Mesendoderm (in vitro differentiated cells): ENCODE results near the gene LRBA.

Experiments used
- DNase-seq: peaks from one replicate; pipeline ENCODE4 v3.0.0; 2013
- H2AK5ac ChIP-seq: 2 replicates; pipeline ENCODE4 v1.6.1; 2013; ENCODE audit warnings: low read length, inconsistent platforms
- H2BK120ac ChIP-seq: 2 replicates; pipeline ENCODE4 v1.6.1; 2013; ENCODE audit warnings: low read depth, mild to moderate bottlenecking, low read length, moderate library complexity, mixed read lengths
- H2BK15ac ChIP-seq: replicated peaks from 2 replicates; pipeline ENCODE4 v1.6.1; 2013; ENCODE audit warnings: low read depth, mild to moderate bottlenecking, moderate library complexity
- H2BK5ac ChIP-seq: 2 replicates; pipeline ENCODE4 v1.6.1; 2013; ENCODE audit warnings: low read length, inconsistent platforms
- H3K18ac ChIP-seq: 2 replicates; pipeline ENCODE4 v1.6.1; 2013; ENCODE audit warnings: mild to moderate bottlenecking, low read length, mixed read lengths
- H3K23ac ChIP-seq: one replicate; pipeline ENCODE4 v1.6.1; 2013; ENCODE audit warnings: low read length
- H3K27ac ChIP-seq: 2 replicates; pipeline ENCODE4 v1.5.1; 2013; ENCODE audit warnings: low read depth, mild to moderate bottlenecking, inconsistent platforms, low read length, moderate library complexity
- H3K27me3 ChIP-seq: 2 replicates; pipeline ENCODE4 v1.6.1; 2013; ENCODE audit warnings: low read length, control low read depth, mild to moderate bottlenecking, inconsistent platforms; ENCODE audit not compliant: insufficient read depth, poor library complexity
- H3K36me3 ChIP-seq: 2 replicates; pipeline ENCODE4 v1.6.1; 2013; ENCODE audit warnings: low read length, inconsistent platforms; ENCODE audit not compliant: control insufficient read depth, insufficient read depth
- H3K4ac ChIP-seq: one replicate; pipeline ENCODE4 v1.6.1; 2013; ENCODE audit warnings: low read depth, mild to moderate bottlenecking, low read length, moderate library complexity
- H3K4me1 ChIP-seq: 2 replicates; pipeline ENCODE4 v1.6.1; 2013; ENCODE audit warnings: low read depth, low read length, inconsistent platforms; ENCODE audit not compliant: control insufficient read depth
- H3K4me2 ChIP-seq: 2 replicates; pipeline ENCODE4 v1.6.1; 2013; ENCODE audit warnings: low read length
- H3K4me3 ChIP-seq: 2 replicates; pipeline ENCODE4 v1.5.1; 2013; ENCODE audit warnings: mild to moderate bottlenecking, low read length
- H3K56ac ChIP-seq: one replicate; pipeline ENCODE4 v1.6.1; 2013; ENCODE audit warnings: low read length
- H3K79me1 ChIP-seq: 2 replicates; pipeline ENCODE4 v1.6.1; 2013; ENCODE audit warnings: low read length, inconsistent platforms
- H3K79me2 ChIP-seq: 2 replicates; pipeline ENCODE4 v1.6.1; 2013; ENCODE audit warnings: mild to moderate bottlenecking, low read length; ENCODE audit not compliant: control insufficient read depth, insufficient read depth
- H3K9ac ChIP-seq: 2 replicates; pipeline ENCODE4 v1.6.1; 2013; ENCODE audit warnings: low read length, inconsistent platforms
- H4K5ac ChIP-seq: one replicate; pipeline ENCODE4 v1.6.1; 2013; ENCODE audit warnings: low read length
- H4K8ac ChIP-seq: one replicate; pipeline ENCODE4 v1.6.1; 2013; ENCODE audit warnings: low read depth, mild to moderate bottlenecking, control low read depth, low read length, moderate library complexity
- WGBS: extraction: QIAGEN DNeasy Blood & Tissue Kit; methylation state at CpG from one replicate; pipeline ENCODE4 v1.1.7; 2013; ENCODE audit warnings: low lambda C conversion rate, missing lambda C conversion rate; ENCODE audit not compliant: insufficient coverage; ENCODE audit errors: extremely low coverage; 5-methylcytosine and 5-hydroxymethylcytosine counted together

LRBA gene

DNA sequence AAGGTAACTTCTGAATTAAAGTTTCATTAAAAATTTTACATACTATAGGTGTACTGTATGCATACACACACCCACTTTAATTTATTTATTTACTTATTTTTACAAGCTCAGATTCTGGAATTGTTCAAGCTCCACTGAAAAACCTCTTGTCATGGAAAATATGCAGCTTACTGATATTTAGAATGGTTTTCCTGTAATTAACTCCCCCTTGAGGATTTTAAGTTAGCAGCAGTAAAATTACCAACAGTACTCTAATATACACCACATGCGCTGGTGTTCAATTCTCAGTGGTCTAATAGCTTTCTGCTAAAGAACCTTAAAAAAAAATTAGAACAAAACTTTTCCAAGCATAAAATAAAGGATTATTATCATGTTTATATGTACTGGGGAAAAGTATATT is 421.1 kb downstream of the LRBA start:
- Histone ChIP-seq H3K79me2 (no peaks in the 10 kb centered on the region), H2BK15ac (no peak overlapping the region)
- DNase-seq, result no peak

DNA sequence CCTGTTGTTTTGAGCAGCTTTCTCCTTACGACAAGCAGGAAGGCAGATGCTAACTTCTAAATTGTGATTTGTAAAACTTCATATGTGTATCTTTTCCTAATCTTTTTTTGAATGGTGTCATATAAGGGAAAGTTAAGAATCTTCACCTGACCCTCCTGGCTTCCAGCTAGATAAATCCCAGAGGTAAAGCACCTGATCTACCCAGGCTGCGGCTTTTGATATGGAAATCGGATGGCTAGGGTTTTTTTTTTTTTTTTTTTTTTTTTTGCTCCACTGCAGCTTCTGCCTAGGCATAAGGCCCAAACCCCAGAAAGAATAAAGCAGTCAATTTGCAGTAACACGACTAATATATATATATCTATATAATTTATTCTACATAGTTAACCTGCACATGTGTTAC is 423.2 kb downstream of the LRBA start:
- H4K8ac ChIP-seq, result no peak overlapping the region
- no peak overlapping the region for H2BK120ac ChIP-seq
- no peak overlapping the region for H3K27ac ChIP-seq
- peak; percentile 6 for DNase-seq
- no peaks in the 10 kb centered on the region for H3K27me3 ChIP-seq
- no peaks in the 10 kb centered on the region for H3K4me1 ChIP-seq
- no peak overlapping the region for H4K5ac ChIP-seq
- no peak overlapping the region for H3K56ac ChIP-seq
- no peak overlapping the region for H2BK15ac ChIP-seq
- WGBS, result no CpG with 5 or more reads among the region's 4 CpGs
- no peak overlapping the region for H2BK5ac ChIP-seq
- H3K36me3 ChIP-seq, result no peaks in the 10 kb centered on the region
- no peak overlapping the region for H3K4ac ChIP-seq
- no peak overlapping the region for H3K9ac ChIP-seq
- no peak overlapping the region for H3K4me2 ChIP-seq
- H3K79me1 ChIP-seq, result no peaks in the 10 kb centered on the region
- no peak overlapping the region for H3K18ac ChIP-seq
- no peaks in the 10 kb centered on the region for H3K79me2 ChIP-seq
- no peak overlapping the region for H3K4me3 ChIP-seq
- H3K23ac ChIP-seq, result no peak overlapping the region
- H2AK5ac ChIP-seq, result no peak overlapping the region

More for the DNA sequence above, 421.1 kb downstream of the LRBA start:
- Histone ChIP-seq H3K27ac (no peak overlapping the region), H3K27me3 (no peaks in the 10 kb centered on the region), H2AK5ac (no peak overlapping the region), H3K4ac (no peak overlapping the region), H3K4me3 (no peak overlapping the region), H2BK120ac (no peak overlapping the region), H3K23ac (no peak overlapping the region), H4K8ac (no peak overlapping the region), H3K36me3 (no peaks in the 10 kb centered on the region), H3K18ac (no peak overlapping the region), H3K79me1 (no peaks in the 10 kb centered on the region), H3K9ac (no peak overlapping the region), H3K56ac (no peak overlapping the region), H3K4me1 (no peaks in the 10 kb centered on the region), H3K4me2 (no peak overlapping the region), H4K5ac (no peak overlapping the region), H2BK5ac (no peak overlapping the region)
- no CpG with 5 or more reads among the region's 1 CpG for WGBS

DNA sequence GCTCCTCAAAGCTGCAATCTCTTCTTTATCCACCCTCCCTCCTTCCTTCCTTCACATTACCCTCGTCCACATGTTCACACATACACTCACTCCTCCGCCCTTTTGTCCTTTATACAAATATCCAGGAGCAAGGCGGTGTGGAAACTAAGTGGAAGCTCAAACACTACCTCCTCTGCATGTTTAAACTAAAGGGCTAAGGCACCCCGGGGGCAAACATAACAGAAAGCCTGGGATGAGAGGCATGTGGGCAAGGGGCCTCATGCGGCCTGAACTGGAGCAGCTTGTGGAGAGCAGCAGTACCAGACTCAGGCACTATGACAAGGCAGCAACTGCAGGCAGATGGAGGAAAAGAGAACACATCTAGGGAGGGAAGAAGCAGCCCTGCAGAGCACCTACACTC is 423.7 kb downstream of the LRBA start:
- Histone ChIP-seq H3K36me3 (no peaks in the 10 kb centered on the region), H2BK120ac (no peak overlapping the region), H3K79me1 (no peaks in the 10 kb centered on the region), H3K27ac (no peak overlapping the region), H2AK5ac (no peak overlapping the region), H3K27me3 (no peaks in the 10 kb centered on the region), H3K79me2 (no peaks in the 10 kb centered on the region), H2BK5ac (no peak overlapping the region), H3K56ac (no peak overlapping the region), H3K4me1 (no peaks in the 10 kb centered on the region), H3K4ac (no peak overlapping the region), H3K4me3 (no peak overlapping the region), H4K5ac (no peak overlapping the region), H3K23ac (no peak overlapping the region), H3K9ac (no peak overlapping the region), H3K18ac (no peak overlapping the region), H3K4me2 (no peak overlapping the region), H2BK15ac (no peak overlapping the region), H4K8ac (no peak overlapping the region)
- DNase-seq, result peak; percentile 76
- WGBS, result 100% methylated on average over 2 of the region's 5 CpGs

DNA sequence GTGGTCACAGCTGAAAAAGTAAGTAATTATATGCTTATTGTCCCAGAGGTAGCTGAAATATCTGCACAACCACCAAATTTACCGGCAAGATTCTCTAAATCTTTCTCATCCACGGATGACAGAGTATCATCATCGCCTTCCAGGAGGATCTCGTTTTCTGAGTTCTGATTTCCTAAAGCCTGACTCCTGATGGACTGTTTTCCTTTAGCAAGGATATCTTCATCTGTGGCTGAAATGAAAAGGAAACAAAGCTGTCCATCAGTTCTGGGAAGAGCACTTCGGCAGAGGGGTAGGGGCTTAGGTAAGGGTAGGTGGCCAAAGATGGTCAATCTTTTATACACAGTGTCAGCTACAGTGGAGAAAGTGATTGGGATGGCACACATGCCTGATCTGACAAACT is 424.5 kb downstream of the LRBA start:
- Histone ChIP-seq H2BK5ac (no peak overlapping the region), H3K56ac (no peak overlapping the region), H3K9ac (no peak overlapping the region), H3K4me3 (no peak overlapping the region), H3K79me2 (no peaks in the 10 kb centered on the region), H3K4me1 (no peaks in the 10 kb centered on the region), H3K23ac (no peak overlapping the region), H2BK15ac (no peak overlapping the region), H3K79me1 (no peaks in the 10 kb centered on the region), H2AK5ac (no peak overlapping the region), H3K18ac (no peak overlapping the region), H3K36me3 (no peaks in the 10 kb centered on the region), H4K8ac (no peak overlapping the region), H2BK120ac (no peak overlapping the region), H3K27me3 (no peaks in the 10 kb centered on the region), H4K5ac (no peak overlapping the region), H3K4me2 (no peak overlapping the region), H3K27ac (no peak overlapping the region), H3K4ac (no peak overlapping the region)
- DNase-seq, result no peak
- WGBS, result no CpG with 5 or more reads among the region's 5 CpGs

DNA sequence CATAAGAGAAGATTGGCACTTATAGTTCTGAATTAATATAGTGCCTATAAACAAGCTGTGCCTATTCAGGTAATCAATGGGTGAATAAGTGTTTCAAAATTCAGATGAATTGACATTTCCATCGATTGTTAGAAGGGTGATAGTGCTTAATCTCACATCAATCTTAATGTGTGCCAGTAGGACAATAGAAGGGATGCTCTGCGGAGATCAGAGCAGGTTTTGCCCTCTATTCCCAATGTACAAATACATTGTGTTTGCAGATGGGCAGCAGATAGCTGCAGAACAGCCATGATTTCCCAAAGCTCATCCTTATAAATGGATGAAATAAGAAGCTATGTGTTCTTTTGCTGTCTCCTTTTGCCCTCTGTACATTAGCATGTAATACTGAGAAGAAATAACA is 425.9 kb downstream of the LRBA start:
- DNase-seq, result no peak
- Histone ChIP-seq H3K4me3 (no peak overlapping the region), H3K4me2 (no peak overlapping the region), H4K8ac (no peak overlapping the region), H2AK5ac (no peak overlapping the region), H2BK15ac (no peak overlapping the region), H3K27me3 (no peaks in the 10 kb centered on the region), H2BK5ac (no peak overlapping the region), H3K56ac (no peak overlapping the region), H3K4ac (no peak overlapping the region), H3K27ac (no peak overlapping the region), H3K9ac (no peak overlapping the region), H3K36me3 (no peaks in the 10 kb centered on the region), H3K4me1 (no peaks in the 10 kb centered on the region), H2BK120ac (no peak overlapping the region), H3K18ac (no peak overlapping the region), H3K23ac (no peak overlapping the region), H3K79me2 (no peaks in the 10 kb centered on the region), H3K79me1 (no peaks in the 10 kb centered on the region), H4K5ac (no peak overlapping the region)
- no CpG with 5 or more reads among the region's 2 CpGs for WGBS

DNA sequence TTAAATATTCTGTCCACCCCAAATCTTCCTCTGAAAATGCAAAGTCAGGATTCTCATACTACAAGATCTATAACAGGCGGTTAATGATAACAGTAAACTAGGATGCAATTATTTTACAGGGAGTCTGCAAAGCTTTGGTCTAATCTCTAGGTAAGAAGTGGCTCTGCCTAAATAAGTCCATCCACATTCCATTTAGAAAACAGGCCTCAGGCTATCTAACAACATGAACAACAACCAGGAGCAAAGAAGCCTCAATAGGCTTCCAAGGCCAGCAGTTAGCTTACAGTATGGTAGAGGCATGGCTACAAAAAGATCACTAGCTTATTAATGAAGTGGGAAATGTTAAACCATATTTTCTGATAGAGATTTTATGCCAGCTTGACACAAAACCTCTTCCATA is 426.8 kb downstream of the LRBA start:
- Histone ChIP-seq H2BK120ac (no peak overlapping the region), H3K4me2 (no peak overlapping the region), H4K5ac (no peak overlapping the region), H3K79me2 (no peaks in the 10 kb centered on the region), H2BK15ac (no peak overlapping the region), H3K4me3 (no peak overlapping the region), H3K56ac (no peak overlapping the region), H3K18ac (no peak overlapping the region), H3K9ac (no peak overlapping the region), H2AK5ac (no peak overlapping the region), H3K4me1 (no peaks in the 10 kb centered on the region), H4K8ac (no peak overlapping the region), H3K4ac (no peak overlapping the region), H3K27ac (no peak overlapping the region), H3K27me3 (no peaks in the 10 kb centered on the region), H2BK5ac (no peak overlapping the region), H3K36me3 (no peaks in the 10 kb centered on the region), H3K23ac (no peak overlapping the region), H3K79me1 (no peaks in the 10 kb centered on the region)
- WGBS, result no CpG with 5 or more reads among the region's 1 CpG
- peak; percentile 38 for DNase-seq
